Panc1 (cell line): Measurements from ENCODE around the gene TRIM29.

ENCODE experiments used
- CTCF ChIP-seq: fragments of 450-650 bp; IDR thresholded peaks from 2 replicates; pipeline ENCODE4 v1.5.1; 2017; ENCODE audit warnings: mild to moderate bottlenecking
- POLR2AphosphoS5 ChIP-seq: IDR thresholded peaks from 2 replicates; pipeline ENCODE4 v1.6.1; 2012; ENCODE audit warnings: mild to moderate bottlenecking, low read depth, low read length, moderate library complexity
- TCF7L2 ChIP-seq: IDR thresholded peaks from 2 replicates; pipeline ENCODE4 v1.6.1; 2011; ENCODE audit warnings: mild to moderate bottlenecking, low read depth, low read length, inconsistent platforms
- TF ChIP-seq, protein P1 (sequence below), 2 experiments: IDR thresholded peaks; 2 replicates each; pipeline ENCODE4 v1.6.1; 2011 to 2012; ENCODE audit warnings: low read depth in 2 of 2, control low read depth in 1 of 2, low read length in 1 of 2, mild to moderate bottlenecking in 1 of 2, moderate library complexity in 1 of 2; ENCODE audit not compliant: insufficient read depth in 1 of 2

DNA sequence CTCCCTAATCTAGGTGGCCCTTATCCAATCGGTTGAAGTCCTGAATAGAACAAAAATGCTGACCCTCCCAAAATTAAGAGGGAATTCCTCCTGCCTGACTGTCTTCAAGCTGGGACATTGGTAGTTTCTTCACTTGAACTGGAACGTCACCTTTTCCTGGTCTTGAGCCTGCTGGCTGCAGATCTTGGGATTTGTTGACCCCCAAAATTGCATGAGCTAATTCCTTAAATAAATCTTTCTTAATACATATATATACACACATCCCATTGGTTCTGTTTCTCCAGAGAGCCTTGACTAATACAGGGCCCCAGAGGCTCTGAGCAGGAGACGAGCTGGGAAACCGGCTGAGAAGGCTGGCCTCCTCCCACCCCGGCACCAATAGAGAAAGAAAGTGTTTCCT lies 46.2 kb downstream of the TRIM29 start:
- TF ChIP-seq TCF7L2 (no peak), CTCF (no peak), POLR2AphosphoS5 (no peak)
- TF ChIP-seq, protein P1, sequence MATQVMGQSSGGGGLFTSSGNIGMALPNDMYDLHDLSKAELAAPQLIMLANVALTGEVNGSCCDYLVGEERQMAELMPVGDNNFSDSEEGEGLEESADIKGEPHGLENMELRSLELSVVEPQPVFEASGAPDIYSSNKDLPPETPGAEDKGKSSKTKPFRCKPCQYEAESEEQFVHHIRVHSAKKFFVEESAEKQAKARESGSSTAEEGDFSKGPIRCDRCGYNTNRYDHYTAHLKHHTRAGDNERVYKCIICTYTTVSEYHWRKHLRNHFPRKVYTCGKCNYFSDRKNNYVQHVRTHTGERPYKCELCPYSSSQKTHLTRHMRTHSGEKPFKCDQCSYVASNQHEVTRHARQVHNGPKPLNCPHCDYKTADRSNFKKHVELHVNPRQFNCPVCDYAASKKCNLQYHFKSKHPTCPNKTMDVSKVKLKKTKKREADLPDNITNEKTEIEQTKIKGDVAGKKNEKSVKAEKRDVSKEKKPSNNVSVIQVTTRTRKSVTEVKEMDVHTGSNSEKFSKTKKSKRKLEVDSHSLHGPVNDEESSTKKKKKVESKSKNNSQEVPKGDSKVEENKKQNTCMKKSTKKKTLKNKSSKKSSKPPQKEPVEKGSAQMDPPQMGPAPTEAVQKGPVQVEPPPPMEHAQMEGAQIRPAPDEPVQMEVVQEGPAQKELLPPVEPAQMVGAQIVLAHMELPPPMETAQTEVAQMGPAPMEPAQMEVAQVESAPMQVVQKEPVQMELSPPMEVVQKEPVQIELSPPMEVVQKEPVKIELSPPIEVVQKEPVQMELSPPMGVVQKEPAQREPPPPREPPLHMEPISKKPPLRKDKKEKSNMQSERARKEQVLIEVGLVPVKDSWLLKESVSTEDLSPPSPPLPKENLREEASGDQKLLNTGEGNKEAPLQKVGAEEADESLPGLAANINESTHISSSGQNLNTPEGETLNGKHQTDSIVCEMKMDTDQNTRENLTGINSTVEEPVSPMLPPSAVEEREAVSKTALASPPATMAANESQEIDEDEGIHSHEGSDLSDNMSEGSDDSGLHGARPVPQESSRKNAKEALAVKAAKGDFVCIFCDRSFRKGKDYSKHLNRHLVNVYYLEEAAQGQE (IDR thresholded peaks at IDR 0.05; ENCODE audit: insufficient read depth in 1 of 2, low read depth in 2 of 2, low read length in 1 of 2), result no peak
